ENCODE data around the gene TLR8. TPM values are rescaled to one million over a fixed set of nuclear protein-coding genes. Genes with fewer than 3 reads are reported as not detected.

Gene TLR8
- total and polyA plus RNA-seq, 2 of the 13 experiments (the other 11 are each of a cell fraction or from before 2014, with no cell fraction given): not detected

- no peak for TF ChIP-seq ZNF136 (CRISPR knock-in tag; IDR thresholded peaks at IDR 0.05; ENCODE audit: low read depth)
- TF ChIP-seq PATZ1 (CRISPR knock-in tag; IDR thresholded peaks at IDR 0.05): no peak
- no peak for TF ChIP-seq FOXA1 (IDR thresholded peaks at IDR 0.05)
- 0 out of 2 replicates have a peak, but pooled peaks have one; percentile 10 for TF ChIP-seq FOXA1 (CRISPR knock-in tag; IDR thresholded peaks at IDR 0.05)
- TF ChIP-seq ZMYM4 (CRISPR knock-in tag; IDR thresholded peaks at IDR 0.05): peak; percentile 32; the same call in 1 of the 2 replicates
- TF ChIP-seq RAD21 (CRISPR knock-in tag; IDR thresholded peaks at IDR 0.05): 0 out of 2 replicates have a peak, but pooled peaks have one; percentile 43
- TF ChIP-seq STAG1 (CRISPR knock-in tag; IDR thresholded peaks at IDR 0.05): peak; percentile 73
- 0 out of 2 replicates have a peak, but pooled peaks have one; percentile 15 for TF ChIP-seq FOSL2 (CRISPR knock-in tag; IDR thresholded peaks at IDR 0.05)
- TF ChIP-seq ELF3 (CRISPR knock-in tag; IDR thresholded peaks at IDR 0.05): 0 out of 2 replicates have a peak, but pooled peaks have one; percentile 19
- no peak for TF ChIP-seq MAFF (IDR thresholded peaks at IDR 0.05; ENCODE audit: low read depth, low read length)
- TF ChIP-seq GLMP (CRISPR knock-in tag; IDR thresholded peaks at IDR 0.05; ENCODE audit: borderline replicate concordance): no peak
- peak in 1 of 2 experiments; percentile 37; a peak in 1 of 4 replicates for TF ChIP-seq HMGXB4 (CRISPR knock-in tag; IDR thresholded peaks at IDR 0.05; ENCODE audit: borderline replicate concordance in 1 of 2, low read depth in 1 of 2)
- no peak for TF ChIP-seq DR1 (CRISPR knock-in tag; IDR thresholded peaks at IDR 0.05)
- no peak for TF ChIP-seq ZNF329 (CRISPR knock-in tag; IDR thresholded peaks at IDR 0.05; ENCODE audit: low read depth)
- TF ChIP-seq FLYWCH1 (CRISPR knock-in tag; IDR thresholded peaks at IDR 0.05): no peak
- TF ChIP-seq TEAD3 (CRISPR knock-in tag; optimal IDR thresholded peaks at IDR 0.05; ENCODE audit: borderline replicate concordance): peak; percentile 55
- 0 out of 2 replicates have a peak, but pooled peaks have one; percentile 15 for TF ChIP-seq FOXO1 (CRISPR knock-in tag; IDR thresholded peaks at IDR 0.05)
- TF ChIP-seq ZBTB42 (CRISPR knock-in tag; IDR thresholded peaks at IDR 0.05): no peak
- TF ChIP-seq ZMYM2 (CRISPR knock-in tag; IDR thresholded peaks at IDR 0.05): no peak
- no peak for TF ChIP-seq HES4 (CRISPR knock-in tag; IDR thresholded peaks at IDR 0.05; ENCODE audit: borderline replicate concordance)
- TF ChIP-seq PRDM15 (CRISPR knock-in tag; IDR thresholded peaks at IDR 0.05): no peak
Observed at GRCh38 chrX:12946838-12947544, 40.6 kb downstream of the TLR8 start (continued).

Data from HepG2 (cell line).